NCI-H187 treated with DMSO at 0.1 percent for 48 hours (cell line): ENCODE measurements around the gene INPPL1.

Experiments used
- DNase-seq: peaks from one replicate; lab custom pipeline; 2025; lab: John Stamatoyannopoulos, UW

Gene INPPL1

GRCh38 chr11:72218251-72218745 lies 6.3 kb upstream of the INPPL1 start:
- no peak for DNase-seq

- no peak for DNase-seq
Measured at GRCh38 chr11:72220696-72221363, 3.7 kb upstream of the INPPL1 start.

GRCh38 chr11:72221386-72222075 lies 3.0 kb upstream of the INPPL1 start:
- DNase-seq = no peak

GRCh38 chr11:72222106-72222891 lies 2.3 kb upstream of the INPPL1 start:
- DNase-seq = no peak

- peak; percentile 73 for DNase-seq
Measured at GRCh38 chr11:72222907-72223614, 1.5 kb upstream of the INPPL1 start.

GRCh38 chr11:72223615-72224563 lies 678 bp upstream of the INPPL1 start:
- no peak for DNase-seq

- DNase-seq = no peak
Measured at GRCh38 chr11:72225411-72225951, 914 bp downstream of the INPPL1 start.

- no peak for DNase-seq
Measured at GRCh38 chr11:72226701-72227100, 2.1 kb downstream of the INPPL1 start.

GRCh38 chr11:72227316-72228228 lies 3.0 kb downstream of the INPPL1 start:
- DNase-seq = peak; percentile 57

GRCh38 chr11:72228229-72228843 lies 3.8 kb downstream of the INPPL1 start:
- DNase-seq = no peak

- DNase-seq = no peak
Measured at GRCh38 chr11:72228844-72229231, 4.3 kb downstream of the INPPL1 start.

- no peak for DNase-seq
Measured at GRCh38 chr11:72229336-72229924, 4.9 kb downstream of the INPPL1 start.

- no peak for DNase-seq
Measured at GRCh38 chr11:72229925-72230763, 5.6 kb downstream of the INPPL1 start.

GRCh38 chr11:72230764-72231365 lies 6.3 kb downstream of the INPPL1 start:
- no peak for DNase-seq

GRCh38 chr11:72231396-72232259 lies 7.1 kb downstream of the INPPL1 start:
- no peak for DNase-seq

GRCh38 chr11:72232260-72233055 lies 7.9 kb downstream of the INPPL1 start:
- DNase-seq = no peak
